Activated B cell treated with CpG ODN at 0.5 μM for 24 hours (primary cell): Measurements from ENCODE around the gene SLC16A4. TPM values are rescaled to one million over a fixed set of nuclear protein-coding genes. Genes with fewer than 3 reads are reported as not detected.

Source experiments
- ATAC-seq: fragments of 200-7000 bp; cut with Tn5 transposase; one replicate; pipeline ENCODE4 v1.10.0; 2021; ENCODE audit warnings: low read depth, mild to moderate bottlenecking, moderate library complexity
- CTCF ChIA-PET: fragments of 350-600 bp; sonication (Branson Sonifier 250); formaldehyde crosslinking; loops from one replicate; lab custom pipeline; 2021; ENCODE audit warnings: antibody characterized with exemption; lab: Charles Lee
- POLR2A ChIA-PET: fragments of 350-600 bp; sonication (Branson Sonifier 250); formaldehyde crosslinking; loops from one replicate; lab custom pipeline; 2021; ENCODE audit warnings: antibody characterized with exemption; lab: Charles Lee
- DNase-seq: peaks from one replicate; pipeline ENCODE4 v3.0.0; 2022
- H3K27ac Mint-ChIP-seq: one replicate; pipeline ENCODE4 v1.8.0; 2020; ENCODE audit warnings: mixed read lengths
- H3K27me3 Mint-ChIP-seq: one replicate; pipeline ENCODE4 v1.8.0; 2021; ENCODE audit warnings: mixed read lengths
- H3K36me3 Mint-ChIP-seq: one replicate; pipeline ENCODE4 v1.8.0; 2021; ENCODE audit warnings: low read depth, mixed read lengths
- H3K4me1 Mint-ChIP-seq: one replicate; pipeline ENCODE4 v1.8.0; 2021; ENCODE audit warnings: mixed read lengths
- H3K4me3 Mint-ChIP-seq: one replicate; pipeline ENCODE4 v1.8.0; 2020; ENCODE audit warnings: mild to moderate bottlenecking, mixed read lengths
- H3K9me3 Mint-ChIP-seq: one replicate; pipeline ENCODE4 v1.8.0; 2020; ENCODE audit warnings: mixed read lengths
- CTCF ChIP-seq: fragments of 200-600 bp; IDR thresholded peaks from one replicate; pipeline ENCODE4 v1.8.0; 2022; ENCODE audit warnings: antibody characterized with exemption, mild to moderate bottlenecking
- intact Hi-C: fragments of 100-400 bp; cut with micrococcal nuclease; formaldehyde crosslinking; loops from one replicate; pipeline ENCODE4 v1.15.1; 2024
- total RNA-seq: library from RNA; stranded (reverse); gene quantifications from 2 replicates; pipeline ENCODE4 v1.2.3, GENCODE V29; 2022

The SLC16A4 gene
- total RNA-seq, 1 donor from 2014 or later = 0.89 TPM

- H3K36me3 Mint-ChIP-seq = no peaks in the 10 kb centered on the region
- no peak for TF ChIP-seq CTCF
- no peak overlapping the region for H3K27ac Mint-ChIP-seq
- no peak for DNase-seq
- ATAC-seq = no peak
- H3K4me3 Mint-ChIP-seq = no peak overlapping the region
- ChIA-PET POLR2A (interaction anchor here (0.6 to 1.2 kb wide), 2 partner anchors 17 to 134 kb away, joined by 3 read pairs; partner anchors contain the start of gene RBM15), CTCF (interaction anchor here (0.9 to 1.8 kb wide), 3 partner anchors 113 to 139 kb away, joined by 3 to 4 read pairs (median 4); no protein-coding TSS in a partner anchor)
- intact Hi-C loops = no loop called here
- no peaks in the 10 kb centered on the region for H3K4me1 Mint-ChIP-seq
- no peaks in the 10 kb centered on the region for H3K9me3 Mint-ChIP-seq
- H3K27me3 Mint-ChIP-seq = no peaks in the 10 kb centered on the region
Measured at GRCh38 chr1:110321045-110321444, 69.8 kb downstream of the SLC16A4 start.

GRCh38 chr1:110320168-110320518, 70.7 kb downstream of the SLC16A4 start:
- DNase-seq = no peak
- Mint-ChIP-seq H3K9me3 (no peaks in the 10 kb centered on the region), H3K4me3 (no peak overlapping the region), H3K4me1 (no peaks in the 10 kb centered on the region), H3K36me3 (no peaks in the 10 kb centered on the region), H3K27me3 (no peaks in the 10 kb centered on the region), H3K27ac (no peak overlapping the region)
- ChIA-PET POLR2A (interaction anchor here (0.6 to 1.2 kb wide), 2 partner anchors 18 to 60 kb away, joined by 3 to 5 read pairs; partner anchors contain the start of gene RBM15), CTCF (no interaction called here)
- no peak for ATAC-seq
- no peak for TF ChIP-seq CTCF
- intact Hi-C loops = no loop called here

- H3K27me3 Mint-ChIP-seq = no peaks in the 10 kb centered on the region
- DNase-seq (no peak), ATAC-seq (no peak)
- H3K4me1 Mint-ChIP-seq = no peaks in the 10 kb centered on the region
- H3K9me3 Mint-ChIP-seq = no peaks in the 10 kb centered on the region
- H3K4me3 Mint-ChIP-seq = no peak overlapping the region
- H3K36me3 Mint-ChIP-seq = no peaks in the 10 kb centered on the region
- no peak overlapping the region for H3K27ac Mint-ChIP-seq
- CTCF ChIA-PET = interaction anchor here (1.8 to 8.5 kb wide), 3 partner anchors 18 to 140 kb away, joined by 9 to 459 read pairs (median 9); partner anchors contain the start of gene KCNC4
- POLR2A ChIA-PET = interaction anchor here (1.0 to 1.7 kb wide), 2 partner anchors 9 to 18 kb away, joined by 3 to 7 read pairs; no protein-coding TSS in a partner anchor
- no peak for TF ChIP-seq CTCF
- intact Hi-C loops = no loop called here
Measured at GRCh38 chr1:110319332-110320167, 71.3 kb downstream of the SLC16A4 start.

- no peak overlapping the region for H3K27ac Mint-ChIP-seq
- no peaks in the 10 kb centered on the region for H3K36me3 Mint-ChIP-seq
- POLR2A ChIA-PET = interaction anchor here (1.7 kb wide), 1 partner anchor 20 kb away, joined by 7 read pairs; no protein-coding TSS in a partner anchor
- ATAC-seq (no peak), DNase-seq (no peak)
- CTCF ChIA-PET = interaction anchor here (0.7 to 8.5 kb wide), 5 partner anchors 10 to 142 kb away, joined by 3 to 459 read pairs (median 9); partner anchors contain the start of gene KCNC4
- H3K4me3 Mint-ChIP-seq = no peak overlapping the region
- H3K4me1 Mint-ChIP-seq = no peaks in the 10 kb centered on the region
- no peaks in the 10 kb centered on the region for H3K27me3 Mint-ChIP-seq
- intact Hi-C loops = no loop called here
- TF ChIP-seq CTCF = no peak
- H3K9me3 Mint-ChIP-seq = no peaks in the 10 kb centered on the region
Measured at GRCh38 chr1:110318046-110318445, 72.8 kb downstream of the SLC16A4 start.

- no peak for TF ChIP-seq CTCF
- Mint-ChIP-seq H3K27ac (no peak overlapping the region), H3K4me3 (no peak overlapping the region), H3K4me1 (peaks cover 3% of the 10 kb centered on the region), H3K27me3 (no peaks in the 10 kb centered on the region), H3K9me3 (no peaks in the 10 kb centered on the region), H3K36me3 (no peaks in the 10 kb centered on the region)
- CTCF ChIA-PET = interaction anchor here (1.2 to 8.5 kb wide), 2 partner anchors 110 to 120 kb away, joined by 3 to 459 read pairs; partner anchors contain the start of gene KCNC4
- POLR2A ChIA-PET = no interaction called here
- intact Hi-C loops = no loop called here
- ATAC-seq (no peak), DNase-seq (no peak)
Measured at GRCh38 chr1:110316735-110317134, 74.1 kb downstream of the SLC16A4 start.
